ENCODE results near the gene MYO6. TPM values are rescaled to one million over a fixed set of nuclear protein-coding genes. Genes with fewer than 3 reads are reported as not detected.

MYO6 gene
- 7.1 to 7.9 TPM (median 7.5 TPM) in 5 replicates for total RNA-seq (2022; extraction: Qiagen RNA extraction; ENCODE audit: low read depth)

GRCh38 chr6:75748743-75749538 is at the start of gene MYO6:
TSS of gene MYO6 (plus strand) at chr6:75749239. CDS start at chr6:75817548, 68,309 bp downstream.

Other genes starting within 250 kb of the MYO6 start
- 23.2 to 33.8 TPM (median 33.1 TPM) in 5 replicates for gene SENP6, start 147.4 kb upstream of the MYO6 start, total RNA-seq (2022; extraction: Qiagen RNA extraction; ENCODE audit: low read depth)